Keratinocyte (primary cell): Measurements from ENCODE around the gene PROC. TPM values are rescaled to one million over a fixed set of nuclear protein-coding genes. Genes with fewer than 3 reads are reported as not detected.

Source experiments
- DNase-seq: peaks from one replicate; pipeline ENCODE4 v3.0.0-alpha.2; 2011; ENCODE audit warnings: low read depth, missing footprints, low spot score
- FAIRE-seq: peaks from 2 replicates; lab custom pipeline; 2011; peaks lifted over from hg19 to GRCh38; lab: Jason Lieb, UNC
- H2AFZ ChIP-seq: 2 replicates; pipeline ENCODE4 v1.6.0; 2012; ENCODE audit warnings: low read length, control low read depth, inconsistent platforms; ENCODE audit not compliant: control insufficient read depth
- H3K27ac ChIP-seq: 2 replicates; pipeline ENCODE4 v1.5.1; 2011; ENCODE audit warnings: low read length; ENCODE audit not compliant: control insufficient read depth, insufficient read depth
- H3K27me3 ChIP-seq: 3 replicates; pipeline ENCODE4 v1.6.0; 2011; ENCODE audit warnings: low read length; ENCODE audit not compliant: control insufficient read depth, insufficient read depth; ENCODE audit errors: extremely low read depth
- H3K36me3 ChIP-seq, 2 experiments: 2 replicates in 1 of 2; 3 replicates in 1 of 2; pipeline ENCODE4 v1.5.1; 2011; ENCODE audit warnings: low read length in 2 of 2, mild to moderate bottlenecking in 1 of 2; ENCODE audit not compliant: control insufficient read depth in 2 of 2, insufficient read depth in 2 of 2; ENCODE audit errors: extremely low read depth in 1 of 2
- H3K4me1 ChIP-seq: 3 replicates; pipeline ENCODE4 v1.5.1; 2011; ENCODE audit warnings: low read length; ENCODE audit not compliant: control insufficient read depth, insufficient read depth; ENCODE audit errors: extremely low read depth
- H3K4me2 ChIP-seq: 3 replicates; pipeline ENCODE4 v1.6.0; 2011; ENCODE audit warnings: low read depth, low read length; ENCODE audit not compliant: control insufficient read depth, insufficient read depth; ENCODE audit errors: extremely low read depth
- H3K4me3 ChIP-seq, 3 experiments: fragments of 200-600 bp in 1 of 3; sonication (generic) in 1 of 3; 2 replicates in 2 of 3; 3 replicates in 1 of 3; pipeline ENCODE4 v1.5.1; 2011 to 2016; ENCODE audit warnings: low read length in 3 of 3, mild to moderate bottlenecking in 3 of 3, control low read depth in 2 of 3, inconsistent platforms in 1 of 3, low read depth in 1 of 3, mixed read lengths in 1 of 3, mixed run types in 1 of 3, moderate library complexity in 1 of 3; ENCODE audit not compliant: control insufficient read depth in 2 of 3, insufficient read depth in 2 of 3; ENCODE audit errors: extremely low read depth in 1 of 3
- H3K79me2 ChIP-seq: 2 replicates; pipeline ENCODE4 v1.6.0; 2012; ENCODE audit warnings: low read length; ENCODE audit not compliant: control insufficient read depth, insufficient read depth
- H3K9ac ChIP-seq: 3 replicates; pipeline ENCODE4 v1.6.0; 2011; ENCODE audit warnings: low read length; ENCODE audit not compliant: control insufficient read depth, insufficient read depth; ENCODE audit errors: extremely low read depth
- H3K9me1 ChIP-seq: 3 replicates; pipeline ENCODE4 v1.6.0; 2011; ENCODE audit warnings: low read length; ENCODE audit not compliant: control insufficient read depth, insufficient read depth; ENCODE audit errors: extremely low read depth
- H3K9me3 ChIP-seq: 2 replicates; pipeline ENCODE4 v1.5.1; 2012; ENCODE audit warnings: low read depth, low read length; ENCODE audit not compliant: control insufficient read depth
- H4K20me1 ChIP-seq: 3 replicates; pipeline ENCODE4 v1.6.0; 2011; ENCODE audit warnings: low read length; ENCODE audit not compliant: control insufficient read depth, insufficient read depth; ENCODE audit errors: extremely low read depth
- EZH2 ChIP-seq: IDR thresholded peaks from one replicate; pipeline ENCODE4 v1.6.1; 2012; ENCODE audit warnings: inconsistent platforms, mild to moderate bottlenecking, low read length, moderate library complexity
- dilution Hi-C: fragments of 300-500 bp; cut with MboI; formaldehyde crosslinking; loops from one replicate; pipeline ENCODE4 v1.7.0; 2020; ENCODE audit warnings: low sequenced_read_pairs; ENCODE audit not compliant: extremely low pct_ligation_motif_present
- polyA plus RNA-seq, 5 experiments: library from polyadenylated mRNA; depleted of rRNA in 3 of 5; stranded (reverse) in 3 of 5; stranded (forward) in 1 of 5; unstranded in 1 of 5; fragments of >200 nt; gene quantifications; 1 replicate in 1 of 5; 2 replicates in 3 of 5; 3 replicates in 1 of 5; pipeline versions ENCODE4 v1.2.1 to v1.2.3, GENCODE V29; 2011 to 2012; ENCODE audit warnings: missing spikeins in 2 of 5, low read depth in 1 of 5, low replicate concordance in 1 of 5
- TF ChIP-seq, protein P1 (sequence below), 3 experiments: IDR thresholded peaks in 1 of 3; conservative IDR thresholded peaks in 1 of 3; optimal IDR thresholded peaks in 1 of 3; 2 replicates in 2 of 3; 3 replicates in 1 of 3; pipeline versions ENCODE3 to v1.5.1; 2011; ENCODE audit warnings: low read length in 3 of 3, mild to moderate bottlenecking in 3 of 3, moderate library complexity in 2 of 3, control low read depth in 1 of 3, inconsistent platforms in 1 of 3; ENCODE audit not compliant: insufficient read depth in 2 of 3; ENCODE audit errors: extremely low read depth in 1 of 3

The PROC gene
- polyA plus RNA-seq, 1 donor (not counting 4 experiments of a cell fraction or from before 2014, with no cell fraction given): 0.16 TPM

DNA sequence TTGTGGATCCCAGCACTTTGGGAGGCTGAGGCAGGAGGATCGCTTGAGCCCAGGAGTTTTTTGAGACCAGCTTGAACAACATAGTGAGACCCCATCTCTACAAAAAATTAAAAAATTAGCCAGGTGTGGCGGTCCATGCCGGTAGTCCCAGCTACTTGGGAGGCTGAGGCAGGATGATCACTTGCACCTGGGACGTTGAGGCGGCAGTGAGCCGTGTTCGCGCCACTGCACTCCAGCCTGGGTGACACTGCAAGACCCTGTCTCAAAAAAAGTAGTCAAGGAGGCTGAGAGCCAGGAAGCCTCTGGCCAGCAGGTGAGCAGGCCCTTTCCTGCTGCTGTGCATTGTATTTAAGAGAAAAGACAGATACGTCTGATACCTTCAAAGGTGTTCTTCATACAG is 11.1 kb upstream of the PROC start:
- no peak overlapping the region for H3K27ac ChIP-seq
- H3K4me2 ChIP-seq: no peak overlapping the region
- dilution Hi-C loops: no loop called here
- H3K4me1 ChIP-seq: peaks cover 32% of the 10 kb centered on the region
- no peaks in the 10 kb centered on the region for H3K27me3 ChIP-seq
- no peaks in the 10 kb centered on the region for H3K9me1 ChIP-seq
- no peaks in the 10 kb centered on the region for H3K9me3 ChIP-seq
- no peak overlapping the region for H3K9ac ChIP-seq
- FAIRE-seq (no peak), DNase-seq (no peak)
- no peak overlapping the region for H3K4me3 ChIP-seq
- no peaks in the 10 kb centered on the region for H4K20me1 ChIP-seq
- H2AFZ ChIP-seq: no peak overlapping the region
- no peaks in the 10 kb centered on the region for H3K79me2 ChIP-seq
- H3K36me3 ChIP-seq: no peaks in the 10 kb centered on the region
- TF ChIP-seq EZH2: no peak

DNA sequence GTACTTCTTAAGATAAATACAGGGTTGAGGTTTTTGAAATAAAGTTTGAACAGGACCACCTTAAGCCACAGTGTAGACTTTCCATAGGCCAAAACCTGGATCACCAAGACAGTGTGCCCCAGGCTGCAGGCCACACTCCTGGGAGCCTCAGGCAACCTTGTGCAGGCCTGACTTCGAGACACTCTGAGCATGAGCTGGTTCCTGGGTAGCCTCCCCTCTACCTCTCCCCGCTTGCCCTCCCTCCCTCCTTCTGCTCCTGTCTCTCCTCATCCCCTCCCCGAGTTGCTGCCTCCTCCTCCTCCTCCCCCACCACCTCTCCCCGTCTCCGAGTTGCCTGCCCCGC is 10.6 kb upstream of the PROC start:
- Histone ChIP-seq H3K4me2 (peak overlapping the region; percentile 36), H3K27me3 (no peaks in the 10 kb centered on the region), H2AFZ (no peak overlapping the region), H3K36me3 (no peaks in the 10 kb centered on the region), H4K20me1 (no peaks in the 10 kb centered on the region), H3K4me3 (no peak overlapping the region), H3K9ac (no peak overlapping the region), H3K27ac (peak overlapping the region; percentile 27), H3K4me1 (peaks cover 27% of the 10 kb centered on the region), H3K9me1 (no peaks in the 10 kb centered on the region), H3K79me2 (no peaks in the 10 kb centered on the region), H3K9me3 (no peaks in the 10 kb centered on the region)
- FAIRE-seq: no peak
- TF ChIP-seq, protein P1, sequence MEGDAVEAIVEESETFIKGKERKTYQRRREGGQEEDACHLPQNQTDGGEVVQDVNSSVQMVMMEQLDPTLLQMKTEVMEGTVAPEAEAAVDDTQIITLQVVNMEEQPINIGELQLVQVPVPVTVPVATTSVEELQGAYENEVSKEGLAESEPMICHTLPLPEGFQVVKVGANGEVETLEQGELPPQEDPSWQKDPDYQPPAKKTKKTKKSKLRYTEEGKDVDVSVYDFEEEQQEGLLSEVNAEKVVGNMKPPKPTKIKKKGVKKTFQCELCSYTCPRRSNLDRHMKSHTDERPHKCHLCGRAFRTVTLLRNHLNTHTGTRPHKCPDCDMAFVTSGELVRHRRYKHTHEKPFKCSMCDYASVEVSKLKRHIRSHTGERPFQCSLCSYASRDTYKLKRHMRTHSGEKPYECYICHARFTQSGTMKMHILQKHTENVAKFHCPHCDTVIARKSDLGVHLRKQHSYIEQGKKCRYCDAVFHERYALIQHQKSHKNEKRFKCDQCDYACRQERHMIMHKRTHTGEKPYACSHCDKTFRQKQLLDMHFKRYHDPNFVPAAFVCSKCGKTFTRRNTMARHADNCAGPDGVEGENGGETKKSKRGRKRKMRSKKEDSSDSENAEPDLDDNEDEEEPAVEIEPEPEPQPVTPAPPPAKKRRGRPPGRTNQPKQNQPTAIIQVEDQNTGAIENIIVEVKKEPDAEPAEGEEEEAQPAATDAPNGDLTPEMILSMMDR (optimal IDR thresholded peaks at IDR 0.05 in 1 of 3, IDR thresholded peaks at IDR 0.05 in 1 of 3, conservative IDR thresholded peaks at IDR 0.05 in 1 of 3; ENCODE audit: extremely low read depth in 1 of 3, insufficient read depth in 2 of 3, low read length in 3 of 3): no peak
- TF ChIP-seq EZH2: no peak
- dilution Hi-C loops: no loop called here
- DNase-seq: no peak
